ENCODE results near the gene SGK2.

The SGK2 gene

GRCh38 chr20:43516251-43516824 lies 42.5 kb upstream of the SGK2 start:
- no peak for TF ChIP-seq CTCF (IDR thresholded peaks at IDR 0.05; ENCODE audit: low read depth, low read length)
- no peak overlapping the region for H3K4me3 ChIP-seq (ENCODE audit: low read depth, low read length)

- no peak for TF ChIP-seq CTCF (IDR thresholded peaks at IDR 0.05; ENCODE audit: low read depth, low read length)
- no peak overlapping the region for H3K4me3 ChIP-seq (ENCODE audit: low read depth, low read length)
Observed at GRCh38 chr20:43520074-43520630, 38.7 kb upstream of the SGK2 start.

GRCh38 chr20:43525021-43525420 lies 33.8 kb upstream of the SGK2 start:
- no peak for TF ChIP-seq CTCF (IDR thresholded peaks at IDR 0.05; ENCODE audit: low read depth, low read length)

GRCh38 chr20:43528258-43528875 lies 30.5 kb upstream of the SGK2 start:
- H3K4me3 ChIP-seq (ENCODE audit: low read depth, low read length): no peak overlapping the region
- TF ChIP-seq CTCF (IDR thresholded peaks at IDR 0.05; ENCODE audit: low read depth, low read length): no peak

More at GRCh38 chr20:43525021-43525420, 33.8 kb upstream of the SGK2 start:
- no peak overlapping the region for H3K4me3 ChIP-seq (ENCODE audit: low read depth, low read length)

GRCh38 chr20:43529051-43529450 lies 29.8 kb upstream of the SGK2 start:
- no peak for TF ChIP-seq CTCF (IDR thresholded peaks at IDR 0.05; ENCODE audit: low read depth, low read length)
- H3K4me3 ChIP-seq (ENCODE audit: low read depth, low read length): no peak overlapping the region

- no peak overlapping the region for H3K4me3 ChIP-seq (ENCODE audit: low read depth, low read length)
Observed at GRCh38 chr20:43529457-43530153, 29.2 kb upstream of the SGK2 start.

More at GRCh38 chr20:43529457-43530153, 29.2 kb upstream of the SGK2 start:
- no peak for TF ChIP-seq CTCF (IDR thresholded peaks at IDR 0.05; ENCODE audit: low read depth, low read length)
